IMR-90 (cell line): ENCODE results near the gene TMEM191B. TPM values are rescaled to one million over a fixed set of nuclear protein-coding genes. Genes with fewer than 3 reads are reported as not detected.
"Not testable (repeated sequence)": the region's sequence is repeated elsewhere in the genome, so short reads cannot be mapped to it uniquely, and the experiment has no call there.

Experiments used
- ATAC-seq: fragments of 200-7000 bp; cut with Tn5 transposase; 2 replicates; pipeline ENCODE4 v1.9.1; 2020; ENCODE audit warnings: low read depth, mild to moderate bottlenecking, moderate library complexity
- BruUV-seq: library from RNA; stranded (reverse); fragments of 400-500 nt; replicated peaks from 2 replicates; lab custom pipeline; 2021; lab: Mats Ljungman, UMichigan
- CTCF ChIA-PET: fragments of 300-600 bp; formaldehyde crosslinking; extraction: SDS; loops from one replicate; lab custom pipeline; 2021; ENCODE audit warnings: antibody characterized with exemption; lab: Yijun Ruan, JAX
- POLR2A ChIA-PET: fragments of 300-600 bp; sonication (Branson Sonifier 250); formaldehyde crosslinking; loops from one replicate; lab custom pipeline; 2022; ENCODE audit warnings: antibody characterized with exemption; ENCODE audit not compliant: unreplicated experiment; lab: Charles Lee
- DNase-seq: peaks from one replicate; pipeline ENCODE4 v3.0.0; 2013
- H2AFZ ChIP-seq: replicated peaks from 2 replicates; pipeline ENCODE3; 2013; ENCODE audit warnings: low read length, mild to moderate bottlenecking; ENCODE audit not compliant: poor library complexity
- H2AK5ac ChIP-seq: 2 replicates; pipeline ENCODE4 v1.6.1; 2013; ENCODE audit warnings: low read depth, low read length, inconsistent platforms
- H2AK9ac ChIP-seq: replicated peaks from 2 replicates; pipeline ENCODE3; 2013; ENCODE audit warnings: mild to moderate bottlenecking, low read depth, low read length, moderate library complexity; ENCODE audit not compliant: poor library complexity
- H2BK120ac ChIP-seq: 2 replicates; pipeline ENCODE4 v1.6.1; 2013; ENCODE audit warnings: low read depth, low read length, inconsistent platforms
- H2BK15ac ChIP-seq: 3 replicates; pipeline ENCODE4 v1.6.1; 2013; ENCODE audit warnings: low read depth, low read length, inconsistent platforms
- H2BK20ac ChIP-seq: 2 replicates; pipeline ENCODE4 v1.6.1; 2013; ENCODE audit warnings: low read depth, mild to moderate bottlenecking, inconsistent platforms, low read length, moderate library complexity
- H2BK5ac ChIP-seq: 2 replicates; pipeline ENCODE4 v1.6.1; 2013; ENCODE audit warnings: mild to moderate bottlenecking, low read depth, low read length, inconsistent platforms; ENCODE audit not compliant: poor library complexity, severe bottlenecking
- H3K14ac ChIP-seq: replicated peaks from 2 replicates; pipeline ENCODE4 v1.6.1; 2013; ENCODE audit warnings: low read depth, low read length, inconsistent platforms
- H3K18ac ChIP-seq: 2 replicates; pipeline ENCODE4 v1.6.1; 2013; ENCODE audit warnings: low read depth, low read length, control low read depth
- H3K23ac ChIP-seq: 2 replicates; pipeline ENCODE4 v1.6.1; 2013; ENCODE audit warnings: low read depth, low read length, inconsistent platforms
- H3K27ac ChIP-seq: 2 replicates; pipeline ENCODE4 v1.5.1; 2013; ENCODE audit warnings: mild to moderate bottlenecking, control low read depth, low read length; ENCODE audit not compliant: insufficient read depth
- H3K27me3 ChIP-seq: 2 replicates; pipeline ENCODE4 v1.6.1; 2013; ENCODE audit warnings: low read length; ENCODE audit not compliant: control insufficient read depth, insufficient read depth
- H3K36me3 ChIP-seq: 2 replicates; pipeline ENCODE4 v1.6.1; 2013; ENCODE audit warnings: low read length, mixed read lengths; ENCODE audit not compliant: control insufficient read depth, insufficient read depth
- H3K4ac ChIP-seq: 2 replicates; pipeline ENCODE4 v1.6.1; 2013; ENCODE audit warnings: low read depth, low read length, inconsistent platforms
- H3K4me1 ChIP-seq: 2 replicates; pipeline ENCODE4 v1.6.1; 2013; ENCODE audit warnings: low read length, mixed read lengths; ENCODE audit not compliant: control insufficient read depth, insufficient read depth
- H3K4me2 ChIP-seq: 2 replicates; pipeline ENCODE4 v1.6.1; 2013; ENCODE audit warnings: low read depth, mild to moderate bottlenecking, control low read depth, low read length, moderate library complexity
- H3K4me3 ChIP-seq: 2 replicates; pipeline ENCODE4 v1.5.1; 2013; ENCODE audit warnings: low read depth, mild to moderate bottlenecking, control low read depth, low read length, moderate library complexity; ENCODE audit not compliant: insufficient read depth
- H3K56ac ChIP-seq: 2 replicates; pipeline ENCODE4 v1.6.1; 2013; ENCODE audit warnings: low read length, inconsistent platforms; ENCODE audit not compliant: insufficient read depth; ENCODE audit errors: extremely low read depth
- H3K79me1 ChIP-seq, 2 experiments: 2 replicates each; pipeline ENCODE4 v1.6.1; 2013; ENCODE audit warnings: low read length in 2 of 2, inconsistent platforms in 1 of 2, low read depth in 1 of 2
- H3K9ac ChIP-seq: 2 replicates; pipeline ENCODE4 v1.6.1; 2013; ENCODE audit warnings: low read depth, low read length, control low read depth
- H3K9me1 ChIP-seq: 2 replicates; pipeline ENCODE4 v1.6.1; 2013; ENCODE audit warnings: low read length, inconsistent platforms; ENCODE audit not compliant: insufficient read depth
- H3K9me3 ChIP-seq: 2 replicates; pipeline ENCODE4 v1.6.1; 2013; ENCODE audit warnings: low read length; ENCODE audit not compliant: control insufficient read depth, insufficient read depth
- H4K20me1 ChIP-seq: 2 replicates; pipeline ENCODE4 v1.6.1; 2013; ENCODE audit warnings: low read length, inconsistent platforms; ENCODE audit not compliant: insufficient read depth
- H4K5ac ChIP-seq: 2 replicates; pipeline ENCODE4 v1.6.1; 2013; ENCODE audit warnings: mild to moderate bottlenecking, low read depth, low read length, control low read depth
- H4K8ac ChIP-seq, 2 experiments: 2 replicates each; pipeline ENCODE4 v1.6.1; 2013; ENCODE audit warnings: low read depth in 2 of 2, low read length in 2 of 2, control low read depth in 1 of 2, inconsistent platforms in 1 of 2
- H4K91ac ChIP-seq: 2 replicates; pipeline ENCODE4 v1.6.1; 2013; ENCODE audit warnings: low read depth, low read length, inconsistent platforms; ENCODE audit not compliant: insufficient read depth
- WGBS, 2 experiments: methylation state at CpG; one replicate each; pipeline versions ENCODE4 v1.1.5 to v1.1.7; 2013; ENCODE audit warnings: missing lambda C conversion rate in 2 of 2; ENCODE audit not compliant: insufficient read length in 1 of 2; ENCODE audit errors: extremely low coverage in 2 of 2; 5-methylcytosine and 5-hydroxymethylcytosine counted together
- dilution Hi-C: fragments of 300-500 bp; cut with HindIII; formaldehyde crosslinking; loops from one replicate; pipeline ENCODE4 v1.14.3; 2018; ENCODE audit warnings: low sequenced_read_pairs; ENCODE audit not compliant: unreplicated experiment
- in situ Hi-C: fragments of 300-500 bp; cut with MboI; formaldehyde crosslinking; loops from 3 replicates; pipeline ENCODE4 v1.14.3; 2019; ENCODE audit warnings: low sequenced_read_pairs, inconsistent platforms, mixed read lengths
- intact Hi-C: fragments of 100-400 bp; cut with micrococcal nuclease; formaldehyde crosslinking; loops from 2 replicates; pipeline ENCODE4 v1.10.0; 2022
- polyA plus RNA-seq, 3 experiments: library from polyadenylated mRNA; depleted of rRNA; stranded (reverse); fragments of >200 nt; gene quantifications; 2 replicates each; pipeline ENCODE4 v1.2.3, GENCODE V29; 2012; ENCODE audit warnings: low replicate concordance in 1 of 3
- total RNA-seq: library from RNA; depleted of rRNA; stranded (reverse); fragments of >200 nt; gene quantifications from 2 replicates; pipeline ENCODE4 v1.2.3, GENCODE V29; 2012

Gene TMEM191B
- total and polyA plus RNA-seq, 2 of the 4 experiments (the other 2 are of a cell fraction): 0.80 TPM; not detected in 1

- H4K91ac ChIP-seq, H2AFZ ChIP-seq, H2AK5ac ChIP-seq, H3K56ac ChIP-seq, POLR2A ChIA-PET, H3K4me3 ChIP-seq, H4K8ac ChIP-seq, H3K27me3 ChIP-seq, H3K27ac ChIP-seq, H3K79me1 ChIP-seq, H3K18ac ChIP-seq, BruUV-seq, CTCF ChIA-PET, H2AK9ac ChIP-seq, ATAC-seq, H3K9me1 ChIP-seq, H2BK5ac ChIP-seq, H3K4me2 ChIP-seq, H3K9me3 ChIP-seq, H3K23ac ChIP-seq, dilution Hi-C loops, H3K4me1 ChIP-seq, H3K14ac ChIP-seq, H4K5ac ChIP-seq, H3K4ac ChIP-seq, H3K36me3 ChIP-seq, H4K20me1 ChIP-seq, H2BK15ac ChIP-seq, intact Hi-C loops, DNase-seq, H3K9ac ChIP-seq, H2BK120ac ChIP-seq, H2BK20ac ChIP-seq, in situ Hi-C loops: not testable (repeated sequence)
- WGBS, 2 experiments: no CpG with 5 or more reads among the region's 11 CpGs
Measured at GRCh38 chr22:18533633-18534032, 6.0 kb downstream of the TMEM191B start.

GRCh38 chr22:18534315-18534714, 6.7 kb downstream of the TMEM191B start:
- in situ Hi-C loops: not testable (repeated sequence)

More at GRCh38 chr22:18534315-18534714, 6.7 kb downstream of the TMEM191B start:
- H3K4me3 ChIP-seq, H3K4me2 ChIP-seq, H2AK5ac ChIP-seq, ATAC-seq, dilution Hi-C loops, CTCF ChIA-PET, H3K56ac ChIP-seq, H3K4me1 ChIP-seq, POLR2A ChIA-PET, H3K9ac ChIP-seq, H3K36me3 ChIP-seq, H3K79me1 ChIP-seq, H4K91ac ChIP-seq, H2AK9ac ChIP-seq, H3K27ac ChIP-seq, H4K20me1 ChIP-seq, H3K9me3 ChIP-seq, H3K9me1 ChIP-seq, H2BK120ac ChIP-seq, H3K27me3 ChIP-seq, H2AFZ ChIP-seq, H4K8ac ChIP-seq, H3K23ac ChIP-seq, H2BK5ac ChIP-seq, H2BK20ac ChIP-seq, H3K4ac ChIP-seq, intact Hi-C loops, H3K18ac ChIP-seq, H4K5ac ChIP-seq, BruUV-seq, DNase-seq, H3K14ac ChIP-seq, H2BK15ac ChIP-seq: not testable (repeated sequence)
- WGBS, 2 experiments: no CpG with 5 or more reads among the region's 12 CpGs
